Activated T-helper 17 cell treated with anti-CD3 and anti-CD28 coated beads, Interleukin-2, amount 50 U/mL, for 72 hours (primary cell): Measurements from ENCODE around the gene RPS6KA3. TPM values are rescaled to one million over a fixed set of nuclear protein-coding genes. Genes with fewer than 3 reads are reported as not detected.
A peak's percentile ranks its signal among the peaks of the same experiment; 100 is the strongest.

ENCODE experiments used
- ATAC-seq: fragments of 150-1000 bp; cut with Tn5 transposase; replicated peaks from 2 replicates; pipeline ENCODE4 v1.10.0; 2021; ENCODE audit warnings: mild to moderate bottlenecking, moderate library complexity
- H3K27ac Mint-ChIP-seq: one replicate; pipeline ENCODE4 v1.8.0; 2022; ENCODE audit warnings: mixed read lengths
- H3K27me3 Mint-ChIP-seq: one replicate; pipeline ENCODE4 v1.8.0; 2022; ENCODE audit warnings: mixed read lengths
- H3K36me3 Mint-ChIP-seq: one replicate; pipeline ENCODE4 v1.8.0; 2022; ENCODE audit warnings: low read depth, mild to moderate bottlenecking, mixed read lengths
- H3K4me1 Mint-ChIP-seq: one replicate; pipeline ENCODE4 v1.8.0; 2022; ENCODE audit warnings: mixed read lengths
- H3K4me3 Mint-ChIP-seq: one replicate; pipeline ENCODE4 v1.8.0; 2022; ENCODE audit warnings: mild to moderate bottlenecking, mixed read lengths
- H3K9me3 Mint-ChIP-seq: one replicate; pipeline ENCODE4 v1.8.0; 2022; ENCODE audit warnings: mixed read lengths
- total RNA-seq, 2 donors: library from RNA; stranded (reverse); gene quantifications; one replicate each; pipeline ENCODE4 v1.2.3, GENCODE V29; 2022

Gene RPS6KA3
- 10 to 100 TPM; 53.4 to 64.9 TPM for total RNA-seq

GRCh38 chrX:20266810-20267606 is at the start of gene RPS6KA3:
RPS6KA3 (minus strand) TSS chrX:20266909; CDS start chrX:20266632, 277 bp downstream.
- no peaks in the 10 kb centered on the region for H3K27me3 Mint-ChIP-seq
- peaks cover 30% of the 10 kb centered on the region for H3K36me3 Mint-ChIP-seq
- H3K4me3 Mint-ChIP-seq, result peak within 1 kb of the TSS; percentile 88
- peak; percentile 76 for ATAC-seq
- H3K27ac Mint-ChIP-seq, result peak within 1 kb of the TSS; percentile 100
- no peaks in the 10 kb centered on the region for H3K9me3 Mint-ChIP-seq
- peaks cover 7% of the 10 kb centered on the region for H3K4me1 Mint-ChIP-seq

- no peak overlapping the region for H3K4me3 Mint-ChIP-seq
- H3K36me3 Mint-ChIP-seq, result no peaks in the 10 kb centered on the region
- ATAC-seq, result no peak
- H3K27me3 Mint-ChIP-seq, result no peaks in the 10 kb centered on the region
- no peaks in the 10 kb centered on the region for H3K9me3 Mint-ChIP-seq
- H3K27ac Mint-ChIP-seq, result no peak overlapping the region
- H3K4me1 Mint-ChIP-seq, result no peaks in the 10 kb centered on the region
Measured at GRCh38 chrX:20315140-20315539, 48.4 kb upstream of the RPS6KA3 start.

GRCh38 chrX:20313899-20314298 is 47.2 kb upstream of the RPS6KA3 start:
- H3K9me3 Mint-ChIP-seq, result no peaks in the 10 kb centered on the region
- no peak for ATAC-seq
- no peak overlapping the region for H3K4me3 Mint-ChIP-seq
- H3K27me3 Mint-ChIP-seq, result no peaks in the 10 kb centered on the region
- no peaks in the 10 kb centered on the region for H3K4me1 Mint-ChIP-seq
- H3K36me3 Mint-ChIP-seq, result no peaks in the 10 kb centered on the region
- H3K27ac Mint-ChIP-seq, result no peak overlapping the region

DNA sequence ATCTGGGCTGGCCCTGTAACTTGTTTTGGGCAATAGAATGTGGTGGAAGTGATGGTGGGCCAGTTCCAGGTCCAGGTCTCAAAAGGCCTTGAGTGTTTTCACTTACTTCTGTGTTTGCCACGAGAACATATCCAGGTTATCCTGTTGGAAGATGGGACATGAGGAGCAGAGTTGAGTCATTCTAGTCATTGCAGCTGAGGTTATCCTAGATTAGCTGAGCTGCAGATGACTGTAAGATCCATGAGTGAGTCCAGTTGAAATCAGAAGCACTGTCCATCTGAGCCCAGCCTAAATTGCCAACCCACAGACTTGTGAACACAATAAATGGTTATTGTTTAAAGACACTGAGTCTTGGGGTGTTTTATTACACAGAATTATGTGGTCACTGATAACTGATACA is 45.3 kb upstream of the RPS6KA3 start:
- H3K9me3 Mint-ChIP-seq, result no peaks in the 10 kb centered on the region
- H3K36me3 Mint-ChIP-seq, result no peaks in the 10 kb centered on the region
- H3K27ac Mint-ChIP-seq, result no peak overlapping the region
- ATAC-seq, result no peak
- H3K4me3 Mint-ChIP-seq, result no peak overlapping the region
- no peaks in the 10 kb centered on the region for H3K27me3 Mint-ChIP-seq
- no peaks in the 10 kb centered on the region for H3K4me1 Mint-ChIP-seq

GRCh38 chrX:20311505-20311904 is 44.8 kb upstream of the RPS6KA3 start:
- no peak for ATAC-seq
- Mint-ChIP-seq H3K36me3 (no peaks in the 10 kb centered on the region), H3K4me3 (no peak overlapping the region), H3K9me3 (no peaks in the 10 kb centered on the region), H3K27ac (no peak overlapping the region), H3K4me1 (no peaks in the 10 kb centered on the region), H3K27me3 (no peaks in the 10 kb centered on the region)

GRCh38 chrX:20309806-20310205 is 43.1 kb upstream of the RPS6KA3 start:
- no peak overlapping the region for H3K4me3 Mint-ChIP-seq
- no peaks in the 10 kb centered on the region for H3K27me3 Mint-ChIP-seq
- H3K4me1 Mint-ChIP-seq, result no peaks in the 10 kb centered on the region
- no peak overlapping the region for H3K27ac Mint-ChIP-seq
- H3K36me3 Mint-ChIP-seq, result no peaks in the 10 kb centered on the region
- no peaks in the 10 kb centered on the region for H3K9me3 Mint-ChIP-seq
- ATAC-seq, result no peak

DNA sequence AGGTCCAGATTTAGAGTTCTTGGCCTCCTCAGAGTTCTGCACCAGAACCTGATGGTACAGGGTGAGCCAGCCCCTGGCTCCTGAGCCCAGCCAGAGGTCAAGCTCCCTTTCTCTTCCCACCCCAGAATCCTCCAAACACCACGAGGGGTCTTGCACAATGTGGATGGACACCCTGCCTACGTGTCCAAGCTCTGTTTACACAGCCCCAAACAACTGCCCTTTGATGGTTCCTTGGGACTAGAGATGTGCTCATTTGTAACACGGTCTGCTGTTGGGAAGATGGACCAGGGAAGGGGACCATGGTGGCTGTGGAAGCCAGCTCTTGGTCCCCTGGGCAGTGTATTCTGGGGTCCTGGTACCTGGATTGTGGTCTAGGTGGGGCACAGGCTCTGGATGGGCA is 40.0 kb upstream of the RPS6KA3 start:
- no peak for ATAC-seq
- H3K27me3 Mint-ChIP-seq, result no peaks in the 10 kb centered on the region
- H3K36me3 Mint-ChIP-seq, result no peaks in the 10 kb centered on the region
- no peak overlapping the region for H3K4me3 Mint-ChIP-seq
- no peaks in the 10 kb centered on the region for H3K9me3 Mint-ChIP-seq
- H3K27ac Mint-ChIP-seq, result no peak overlapping the region
- H3K4me1 Mint-ChIP-seq, result no peaks in the 10 kb centered on the region

GRCh38 chrX:20300822-20301221 is 34.1 kb upstream of the RPS6KA3 start:
- Mint-ChIP-seq H3K27me3 (peaks cover 5% of the 10 kb centered on the region), H3K4me3 (no peak overlapping the region), H3K4me1 (peaks cover 6% of the 10 kb centered on the region), H3K9me3 (no peaks in the 10 kb centered on the region), H3K27ac (no peak overlapping the region), H3K36me3 (no peaks in the 10 kb centered on the region)
- ATAC-seq, result peak; percentile 53

DNA sequence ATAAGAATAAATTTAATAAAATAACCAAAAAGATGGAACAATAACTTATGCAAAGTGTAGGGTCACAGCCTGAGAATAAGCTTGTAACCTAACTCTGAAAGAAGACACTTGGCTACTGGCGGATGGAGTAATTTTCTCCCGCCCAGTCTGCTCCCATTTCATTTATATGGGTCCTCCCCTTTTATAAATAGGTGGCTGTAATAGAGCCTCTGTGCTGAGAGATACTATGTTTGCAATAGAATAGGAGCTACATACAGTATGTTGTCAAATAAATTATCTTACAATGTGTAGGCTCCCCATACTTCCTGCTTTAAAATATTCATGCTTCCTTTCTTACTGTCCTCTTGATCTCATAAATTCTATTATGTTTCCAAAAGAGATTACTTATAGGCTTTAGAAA is 28.2 kb upstream of the RPS6KA3 start:
- Mint-ChIP-seq H3K4me1 (peaks cover 6% of the 10 kb centered on the region), H3K4me3 (no peak overlapping the region), H3K9me3 (no peaks in the 10 kb centered on the region), H3K27me3 (peaks cover 5% of the 10 kb centered on the region), H3K27ac (no peak overlapping the region), H3K36me3 (no peaks in the 10 kb centered on the region)
- no peak for ATAC-seq

- Mint-ChIP-seq H3K4me3 (no peak overlapping the region), H3K4me1 (peaks cover 6% of the 10 kb centered on the region), H3K27me3 (peaks cover 5% of the 10 kb centered on the region), H3K27ac (no peak overlapping the region), H3K36me3 (no peaks in the 10 kb centered on the region), H3K9me3 (no peaks in the 10 kb centered on the region)
- no peak for ATAC-seq
Measured at GRCh38 chrX:20294284-20294683, 27.6 kb upstream of the RPS6KA3 start.

DNA sequence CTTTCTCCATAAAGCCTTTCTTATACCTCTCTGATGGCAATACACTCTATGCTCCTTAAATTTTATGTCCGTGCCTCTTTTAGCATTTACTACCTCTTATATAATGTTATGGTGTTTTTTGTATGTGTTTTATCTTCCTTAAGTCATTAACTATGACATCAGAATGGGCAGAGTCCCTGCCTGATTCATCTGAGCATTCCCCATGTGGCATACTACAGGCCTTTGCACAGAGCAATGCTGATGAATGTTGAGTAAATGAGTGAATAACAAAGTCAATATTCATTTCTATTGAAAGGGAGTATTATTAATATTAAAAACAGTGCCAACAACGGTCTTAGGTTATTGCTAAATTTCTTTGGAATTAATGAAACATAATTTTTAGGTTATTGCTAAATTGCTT is 18.8 kb upstream of the RPS6KA3 start:
- H3K9me3 Mint-ChIP-seq, result no peaks in the 10 kb centered on the region
- H3K27me3 Mint-ChIP-seq, result no peaks in the 10 kb centered on the region
- no peak overlapping the region for H3K27ac Mint-ChIP-seq
- no peak for ATAC-seq
- H3K4me1 Mint-ChIP-seq, result no peaks in the 10 kb centered on the region
- H3K36me3 Mint-ChIP-seq, result no peaks in the 10 kb centered on the region
- no peak overlapping the region for H3K4me3 Mint-ChIP-seq

- ATAC-seq, result no peak
- Mint-ChIP-seq H3K36me3 (no peaks in the 10 kb centered on the region), H3K27ac (no peak overlapping the region), H3K27me3 (no peaks in the 10 kb centered on the region), H3K4me3 (no peak overlapping the region), H3K4me1 (no peaks in the 10 kb centered on the region), H3K9me3 (no peaks in the 10 kb centered on the region)
Measured at GRCh38 chrX:20284992-20285391, 18.3 kb upstream of the RPS6KA3 start.

DNA sequence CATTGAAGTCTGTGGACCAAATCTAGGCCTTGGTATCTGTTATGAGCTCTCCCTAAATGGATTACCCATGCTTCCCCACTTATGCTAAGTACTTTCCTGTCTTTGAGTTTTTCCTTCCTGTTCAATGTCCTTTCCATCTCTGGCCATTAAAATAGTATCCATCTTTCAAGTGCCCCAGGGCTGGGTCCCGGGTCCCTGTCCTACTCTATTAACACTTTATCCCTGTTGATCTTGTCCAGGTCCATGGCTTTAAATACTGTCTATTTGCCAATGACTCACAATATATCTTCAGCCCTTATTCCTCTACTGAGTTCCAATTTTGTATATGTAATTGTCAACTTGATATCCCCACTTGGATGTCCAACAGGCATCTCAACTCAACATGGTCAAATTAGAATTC is 17.7 kb upstream of the RPS6KA3 start:
- H3K27me3 Mint-ChIP-seq, result no peaks in the 10 kb centered on the region
- no peak for ATAC-seq
- H3K36me3 Mint-ChIP-seq, result no peaks in the 10 kb centered on the region
- H3K4me1 Mint-ChIP-seq, result no peaks in the 10 kb centered on the region
- no peaks in the 10 kb centered on the region for H3K9me3 Mint-ChIP-seq
- no peak overlapping the region for H3K4me3 Mint-ChIP-seq
- H3K27ac Mint-ChIP-seq, result no peak overlapping the region

DNA sequence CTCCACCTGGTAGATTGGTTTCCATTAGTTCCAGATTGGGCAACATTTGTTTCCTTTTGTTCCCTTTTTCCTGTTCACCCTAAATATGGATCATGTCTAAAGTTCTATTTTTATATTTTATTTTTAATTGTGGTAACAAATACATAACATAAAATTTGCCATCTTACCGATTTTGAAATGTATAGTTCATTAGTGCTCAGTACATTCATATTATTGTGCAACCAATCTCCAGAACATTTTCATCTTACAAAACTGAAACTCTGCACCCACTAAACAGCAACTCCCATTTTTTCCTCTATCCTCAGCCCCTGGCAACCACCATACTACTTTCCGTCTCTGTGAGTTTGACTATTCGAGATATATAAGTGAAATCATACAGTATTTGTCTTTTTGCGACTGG is 14.2 kb upstream of the RPS6KA3 start:
- no peak for ATAC-seq
- no peaks in the 10 kb centered on the region for H3K27me3 Mint-ChIP-seq
- H3K9me3 Mint-ChIP-seq, result no peaks in the 10 kb centered on the region
- H3K27ac Mint-ChIP-seq, result no peak overlapping the region
- H3K36me3 Mint-ChIP-seq, result no peaks in the 10 kb centered on the region
- no peaks in the 10 kb centered on the region for H3K4me1 Mint-ChIP-seq
- H3K4me3 Mint-ChIP-seq, result no peak overlapping the region

GRCh38 chrX:20274121-20274520 is 7.4 kb upstream of the RPS6KA3 start:
- no peaks in the 10 kb centered on the region for H3K36me3 Mint-ChIP-seq
- no peak overlapping the region for H3K27ac Mint-ChIP-seq
- H3K4me1 Mint-ChIP-seq, result no peaks in the 10 kb centered on the region
- no peak for ATAC-seq
- no peaks in the 10 kb centered on the region for H3K27me3 Mint-ChIP-seq
- H3K4me3 Mint-ChIP-seq, result no peak overlapping the region
- no peaks in the 10 kb centered on the region for H3K9me3 Mint-ChIP-seq

- H3K36me3 Mint-ChIP-seq, result peaks cover 4% of the 10 kb centered on the region
- H3K4me1 Mint-ChIP-seq, result no peaks in the 10 kb centered on the region
- no peaks in the 10 kb centered on the region for H3K9me3 Mint-ChIP-seq
- no peak overlapping the region for H3K27ac Mint-ChIP-seq
- no peaks in the 10 kb centered on the region for H3K27me3 Mint-ChIP-seq
- ATAC-seq, result no peak
- no peak overlapping the region for H3K4me3 Mint-ChIP-seq
Measured at GRCh38 chrX:20271730-20272129, 5.0 kb upstream of the RPS6KA3 start.
